IPS-18c (cell line): ENCODE measurements around the gene METTL26.
"Not testable (repeated sequence)": the region's sequence is repeated elsewhere in the genome, so short reads cannot be mapped to it uniquely, and the experiment has no call there.

Experiments
- H3K4me3 ChIP-seq: 2 replicates; pipeline ENCODE4 v1.7.0; 2013; ENCODE audit warnings: low read depth, mild to moderate bottlenecking, low read length, moderate library complexity; ENCODE audit not compliant: insufficient read depth
- H3K9me3 ChIP-seq: one replicate; pipeline ENCODE4 v1.6.1; 2013; ENCODE audit warnings: mild to moderate bottlenecking, low read length, moderate library complexity; ENCODE audit not compliant: control insufficient read depth, insufficient read depth

The METTL26 gene

GRCh38 chr16:597655-598054 is 38.5 kb downstream of the METTL26 start:
- not testable (repeated sequence) for H3K4me3 ChIP-seq, H3K9me3 ChIP-seq

GRCh38 chr16:596736-597060 is 39.4 kb downstream of the METTL26 start:
- H3K4me3 ChIP-seq, result no peak overlapping the region
- no peaks in the 10 kb centered on the region for H3K9me3 ChIP-seq

GRCh38 chr16:595942-596735 is 40.0 kb downstream of the METTL26 start:
- no peaks in the 10 kb centered on the region for H3K9me3 ChIP-seq
- H3K4me3 ChIP-seq, result no peak overlapping the region

- H3K9me3 ChIP-seq, result no peaks in the 10 kb centered on the region
- no peak overlapping the region for H3K4me3 ChIP-seq
Measured at GRCh38 chr16:595094-595528, 41.0 kb downstream of the METTL26 start.

- Histone ChIP-seq H3K9me3 (no peaks in the 10 kb centered on the region), H3K4me3 (no peak overlapping the region)
Measured at GRCh38 chr16:593807-594206, 42.3 kb downstream of the METTL26 start.

- Histone ChIP-seq H3K9me3 (no peaks in the 10 kb centered on the region), H3K4me3 (no peak overlapping the region)
Measured at GRCh38 chr16:593406-593805, 42.7 kb downstream of the METTL26 start.

- Histone ChIP-seq H3K4me3 (no peak overlapping the region), H3K9me3 (no peaks in the 10 kb centered on the region)
Measured at GRCh38 chr16:592518-593306, 43.4 kb downstream of the METTL26 start.

- Histone ChIP-seq H3K4me3 (no peak overlapping the region), H3K9me3 (no peaks in the 10 kb centered on the region)
Measured at GRCh38 chr16:591892-592517, 44.1 kb downstream of the METTL26 start.

- H3K4me3 ChIP-seq, result no peak overlapping the region
- no peaks in the 10 kb centered on the region for H3K9me3 ChIP-seq
Measured at GRCh38 chr16:591231-591630, 44.9 kb downstream of the METTL26 start.

- Histone ChIP-seq H3K4me3 (peak overlapping the region; percentile 81), H3K9me3 (no peaks in the 10 kb centered on the region)
Measured at GRCh38 chr16:590815-591200, 45.3 kb downstream of the METTL26 start.

GRCh38 chr16:590188-590814 is 45.8 kb downstream of the METTL26 start:
- Histone ChIP-seq H3K9me3 (no peaks in the 10 kb centered on the region), H3K4me3 (peak overlapping the region; percentile 81)

- Histone ChIP-seq H3K9me3 (no peaks in the 10 kb centered on the region), H3K4me3 (peak within 1 kb of the TSS; percentile 100)
Measured at GRCh38 chr16:589658-590187, 46.4 kb downstream of the METTL26 start, which contains the start of gene RAB40C. TSS of gene RAB40C (plus strand) at chr16:590066. CDS start at chr16:590292, 226 bp downstream.

- no peaks in the 10 kb centered on the region for H3K9me3 ChIP-seq
- H3K4me3 ChIP-seq, result peak overlapping the region; percentile 100
Measured at GRCh38 chr16:588889-589657, 47.0 kb downstream of the METTL26 start.

- Histone ChIP-seq H3K4me3 (peak overlapping the region; percentile 100), H3K9me3 (no peaks in the 10 kb centered on the region)
Measured at GRCh38 chr16:588639-588888, 47.5 kb downstream of the METTL26 start.

- Histone ChIP-seq H3K4me3 (no peak overlapping the region), H3K9me3 (no peaks in the 10 kb centered on the region)
Measured at GRCh38 chr16:586645-587590, 49.2 kb downstream of the METTL26 start.

- Histone ChIP-seq H3K9me3 (no peaks in the 10 kb centered on the region), H3K4me3 (no peak overlapping the region)
Measured at GRCh38 chr16:586047-586644, 50.0 kb downstream of the METTL26 start.
